Activated T-helper 1 cell treated with anti-CD3 and anti-CD28 coated beads, Interleukin-12 subunit alpha, Interleukin-12 subunit beta, Interleukin-2, Interleukin-4 antibody, amounts not matched to agents 30 ng/mL and 10 ng/mL and 1 ng/mL, durations not matched to agents 14 hours and 24 hours and 36 hours (primary cell): ENCODE measurements around the gene ADPRS. TPM values are rescaled to one million over a fixed set of nuclear protein-coding genes. Genes with fewer than 3 reads are reported as not detected.

Source experiments
- DNase-seq: peaks from one replicate; pipeline ENCODE4 v3.0.0; 2021; ENCODE audit warnings: low spot score
- H3K27ac Mint-ChIP-seq: one replicate; pipeline ENCODE4 v1.8.0; 2021; ENCODE audit warnings: mild to moderate bottlenecking, mixed read lengths
- H3K27me3 Mint-ChIP-seq: one replicate; pipeline ENCODE4 v1.8.0; 2022; ENCODE audit warnings: mild to moderate bottlenecking, moderate library complexity, mixed read lengths; ENCODE audit not compliant: insufficient read depth
- H3K36me3 Mint-ChIP-seq: one replicate; pipeline ENCODE4 v1.8.0; 2021; ENCODE audit warnings: low read depth, mixed read lengths
- H3K4me1 Mint-ChIP-seq: one replicate; pipeline ENCODE4 v1.8.0; 2021; ENCODE audit warnings: low read depth, mixed read lengths
- H3K4me3 Mint-ChIP-seq: one replicate; pipeline ENCODE4 v1.8.0; 2021; ENCODE audit warnings: mild to moderate bottlenecking, moderate library complexity, mixed read lengths
- H3K9me3 Mint-ChIP-seq: one replicate; pipeline ENCODE4 v1.8.0; 2021; ENCODE audit warnings: mixed read lengths
- intact Hi-C: fragments of 100-400 bp; cut with micrococcal nuclease; formaldehyde crosslinking; loops from one replicate; pipeline ENCODE4 v1.15.1; 2024
- total RNA-seq: library from RNA; stranded (reverse); gene quantifications from 2 replicates; pipeline ENCODE4 v1.2.3, GENCODE V29; 2022

ADPRS gene, protein sequence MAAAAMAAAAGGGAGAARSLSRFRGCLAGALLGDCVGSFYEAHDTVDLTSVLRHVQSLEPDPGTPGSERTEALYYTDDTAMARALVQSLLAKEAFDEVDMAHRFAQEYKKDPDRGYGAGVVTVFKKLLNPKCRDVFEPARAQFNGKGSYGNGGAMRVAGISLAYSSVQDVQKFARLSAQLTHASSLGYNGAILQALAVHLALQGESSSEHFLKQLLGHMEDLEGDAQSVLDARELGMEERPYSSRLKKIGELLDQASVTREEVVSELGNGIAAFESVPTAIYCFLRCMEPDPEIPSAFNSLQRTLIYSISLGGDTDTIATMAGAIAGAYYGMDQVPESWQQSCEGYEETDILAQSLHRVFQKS
- 32.6 and 33.6 TPM in 2 replicates for total RNA-seq

GRCh38 chr1:36088577-36089392 lies at the start of gene ADPRS:
ADPRS (plus strand) TSS chr1:36088892; CDS start chr1:36088905, 13 bp downstream.
- H3K27me3 Mint-ChIP-seq = peaks cover 7% of the 10 kb centered on the region
- H3K4me3 Mint-ChIP-seq = peak within 1 kb of the TSS; percentile 97
- peaks cover 20% of the 10 kb centered on the region for H3K4me1 Mint-ChIP-seq
- H3K9me3 Mint-ChIP-seq = no peaks in the 10 kb centered on the region
- peaks cover 26% of the 10 kb centered on the region for H3K36me3 Mint-ChIP-seq
- intact Hi-C loops = loop anchor here (1.0 to 5.0 kb wide), 8 partner anchors 61 to 362 kb away; partner anchors contain the start of genes AGO1, AGO3, LSM10 and OSCP1
- peak within 1 kb of the TSS; percentile 96 for H3K27ac Mint-ChIP-seq
- DNase-seq = peak; percentile 88

DNA sequence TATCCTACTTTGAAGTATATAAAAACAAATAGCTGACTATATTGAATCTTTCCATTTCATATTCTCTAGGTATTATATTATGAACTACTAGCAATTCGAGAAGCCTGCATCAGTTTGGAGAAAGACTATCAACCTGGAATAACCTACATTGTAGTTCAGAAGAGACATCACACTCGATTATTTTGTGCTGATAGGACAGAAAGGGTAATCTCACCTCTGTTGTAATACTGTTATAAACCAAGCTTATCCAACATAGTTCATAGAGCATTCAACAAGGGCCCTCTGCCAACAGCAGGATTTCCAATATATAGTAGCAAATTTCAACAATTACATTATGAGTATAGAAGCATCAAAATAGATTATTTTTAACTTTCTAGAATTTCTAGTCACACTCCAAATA lies 48.5 kb upstream of the ADPRS start:
- Mint-ChIP-seq H3K4me3 (no peak overlapping the region), H3K9me3 (no peaks in the 10 kb centered on the region), H3K4me1 (no peaks in the 10 kb centered on the region), H3K27ac (no peak overlapping the region), H3K27me3 (no peaks in the 10 kb centered on the region), H3K36me3 (peaks cover 7% of the 10 kb centered on the region)
- DNase-seq = no peak
- intact Hi-C loops = no loop called here

GRCh38 chr1:36051821-36052220 lies 36.9 kb upstream of the ADPRS start:
- Mint-ChIP-seq H3K27ac (no peak overlapping the region), H3K27me3 (no peaks in the 10 kb centered on the region), H3K36me3 (peaks cover 29% of the 10 kb centered on the region), H3K9me3 (peaks cover 5% of the 10 kb centered on the region), H3K4me1 (no peaks in the 10 kb centered on the region), H3K4me3 (no peak overlapping the region)
- intact Hi-C loops = no loop called here
- no peak for DNase-seq

GRCh38 chr1:36053978-36054377 lies 34.7 kb upstream of the ADPRS start:
- no peaks in the 10 kb centered on the region for H3K4me1 Mint-ChIP-seq
- H3K36me3 Mint-ChIP-seq = peaks cover 12% of the 10 kb centered on the region
- no peaks in the 10 kb centered on the region for H3K9me3 Mint-ChIP-seq
- no peak for DNase-seq
- H3K4me3 Mint-ChIP-seq = no peak overlapping the region
- intact Hi-C loops = no loop called here
- no peak overlapping the region for H3K27ac Mint-ChIP-seq
- no peaks in the 10 kb centered on the region for H3K27me3 Mint-ChIP-seq

DNA sequence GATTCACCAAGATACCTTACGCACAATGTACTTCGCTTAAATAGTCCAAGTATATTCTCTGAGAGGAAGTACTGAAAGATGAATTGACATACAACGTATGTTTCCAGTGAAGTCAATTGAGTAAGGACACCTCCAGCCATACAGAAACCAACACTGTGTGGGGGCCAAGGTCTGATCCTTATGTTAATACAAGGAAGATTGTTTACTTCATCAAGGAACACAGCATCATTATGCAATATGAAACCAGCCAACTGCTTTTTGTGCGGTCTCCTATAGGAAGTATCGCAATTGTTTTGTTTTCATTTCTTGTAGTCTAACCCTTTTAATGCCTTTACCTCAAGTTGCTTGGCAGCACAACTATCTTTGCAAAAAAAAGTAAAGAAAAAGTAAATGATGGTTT lies 33.0 kb upstream of the ADPRS start:
- no peak overlapping the region for H3K4me3 Mint-ChIP-seq
- intact Hi-C loops = no loop called here

DNA sequence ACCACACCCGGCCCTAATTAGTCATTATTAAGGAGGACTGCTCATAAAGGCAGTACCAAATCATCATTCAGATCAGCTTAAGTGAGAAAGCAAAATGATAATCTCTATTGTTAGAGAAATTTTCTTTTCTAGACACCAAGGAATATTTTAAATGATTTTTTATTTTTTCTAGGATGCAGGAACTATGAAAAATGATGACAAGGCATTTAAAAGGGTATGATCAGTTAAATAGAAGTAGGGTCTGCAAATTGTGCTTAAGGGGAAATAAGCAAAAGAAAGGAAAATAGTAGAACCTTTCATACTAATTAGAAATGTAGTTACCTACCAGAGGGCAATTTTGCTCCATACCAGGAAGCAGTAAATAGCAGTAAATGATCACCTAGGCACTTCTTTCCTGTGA lies 26.4 kb upstream of the ADPRS start:
- Mint-ChIP-seq H3K4me3 (no peak overlapping the region), H3K9me3 (no peaks in the 10 kb centered on the region), H3K36me3 (no peaks in the 10 kb centered on the region), H3K27me3 (no peaks in the 10 kb centered on the region), H3K4me1 (no peaks in the 10 kb centered on the region), H3K27ac (no peak overlapping the region)
- intact Hi-C loops = no loop called here
- no peak for DNase-seq

More for the DNA sequence above, 33.0 kb upstream of the ADPRS start:
- DNase-seq = no peak
- Mint-ChIP-seq H3K27me3 (no peaks in the 10 kb centered on the region), H3K27ac (no peak overlapping the region), H3K36me3 (peaks cover 7% of the 10 kb centered on the region), H3K9me3 (no peaks in the 10 kb centered on the region), H3K4me1 (no peaks in the 10 kb centered on the region)

DNA sequence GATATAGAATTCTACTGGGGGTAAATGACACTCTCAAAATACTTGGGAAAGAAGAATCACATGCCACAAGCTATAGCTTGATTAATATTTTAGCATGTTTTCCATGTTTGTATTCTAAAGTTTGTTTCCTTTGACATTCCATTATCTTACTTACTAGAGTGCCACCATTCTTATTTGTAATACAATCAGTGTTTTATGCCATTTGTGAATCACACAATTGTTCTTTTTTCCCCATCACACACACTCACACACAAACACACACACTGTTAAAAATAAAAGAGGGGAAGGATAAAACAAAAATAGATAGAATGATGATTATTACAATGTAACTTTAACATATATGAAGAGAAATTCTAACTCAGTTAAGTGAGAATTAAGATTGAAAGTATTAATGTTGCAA lies 20.8 kb upstream of the ADPRS start:
- DNase-seq = no peak
- Mint-ChIP-seq H3K27me3 (no peaks in the 10 kb centered on the region), H3K4me1 (no peaks in the 10 kb centered on the region), H3K27ac (no peak overlapping the region), H3K36me3 (no peaks in the 10 kb centered on the region), H3K4me3 (no peak overlapping the region), H3K9me3 (no peaks in the 10 kb centered on the region)
- intact Hi-C loops = no loop called here

GRCh38 chr1:36068866-36069265 lies 19.8 kb upstream of the ADPRS start:
- no peaks in the 10 kb centered on the region for H3K27me3 Mint-ChIP-seq
- DNase-seq = no peak
- H3K4me1 Mint-ChIP-seq = no peaks in the 10 kb centered on the region
- no peaks in the 10 kb centered on the region for H3K36me3 Mint-ChIP-seq
- H3K27ac Mint-ChIP-seq = no peak overlapping the region
- H3K9me3 Mint-ChIP-seq = no peaks in the 10 kb centered on the region
- intact Hi-C loops = no loop called here
- no peak overlapping the region for H3K4me3 Mint-ChIP-seq

DNA sequence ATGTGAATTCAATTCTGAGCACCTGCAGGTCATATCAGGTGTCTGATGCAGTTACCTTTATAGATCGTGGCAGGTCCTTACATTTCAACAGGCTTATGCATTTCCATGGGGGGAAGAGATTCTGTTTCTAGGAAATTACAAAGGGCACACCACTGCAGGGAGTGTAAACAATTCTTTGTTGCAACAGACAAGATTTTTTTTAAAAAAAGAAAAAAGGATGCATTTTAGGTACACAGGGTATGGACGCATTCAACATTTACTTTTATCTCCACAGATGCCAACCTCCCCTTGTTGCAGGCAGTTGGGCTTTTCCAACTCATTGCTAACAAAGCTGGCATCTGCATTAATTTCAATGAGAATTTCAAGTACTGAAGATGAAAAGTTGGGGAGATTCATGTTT lies 18.3 kb upstream of the ADPRS start:
- Mint-ChIP-seq H3K36me3 (no peaks in the 10 kb centered on the region), H3K9me3 (no peaks in the 10 kb centered on the region), H3K27me3 (no peaks in the 10 kb centered on the region), H3K27ac (no peak overlapping the region), H3K4me3 (no peak overlapping the region), H3K4me1 (no peaks in the 10 kb centered on the region)
- DNase-seq = no peak
- intact Hi-C loops = no loop called here

- H3K9me3 Mint-ChIP-seq = no peaks in the 10 kb centered on the region
- H3K4me1 Mint-ChIP-seq = no peaks in the 10 kb centered on the region
- no peak overlapping the region for H3K4me3 Mint-ChIP-seq
- no peaks in the 10 kb centered on the region for H3K36me3 Mint-ChIP-seq
- H3K27ac Mint-ChIP-seq = no peak overlapping the region
- DNase-seq = no peak
- intact Hi-C loops = no loop called here
- peaks cover 11% of the 10 kb centered on the region for H3K27me3 Mint-ChIP-seq
These were observed 11.6 kb upstream of the ADPRS start for GRCh38 chr1:36076979-36077573.

DNA sequence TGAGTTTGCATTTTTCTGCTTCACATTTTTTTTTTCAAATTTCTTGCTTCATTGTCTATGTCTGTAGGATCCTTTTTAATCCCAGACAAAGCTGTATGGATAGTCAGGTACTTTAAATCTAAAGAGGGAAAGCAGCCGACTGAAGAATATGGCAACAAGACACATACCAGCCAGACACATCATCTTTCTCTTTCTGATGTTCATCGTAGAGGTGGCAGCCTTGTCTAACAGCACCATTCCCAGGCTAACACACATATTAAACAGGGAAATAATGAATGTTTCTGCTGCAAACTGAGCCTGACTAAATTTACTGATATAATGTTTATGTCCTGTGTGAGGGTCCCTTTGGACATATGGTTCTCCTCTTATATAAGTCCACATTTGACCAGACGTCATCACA lies 8.5 kb upstream of the ADPRS start:
- Mint-ChIP-seq H3K27ac (no peak overlapping the region), H3K4me3 (no peak overlapping the region), H3K4me1 (no peaks in the 10 kb centered on the region), H3K36me3 (no peaks in the 10 kb centered on the region), H3K27me3 (peaks cover 24% of the 10 kb centered on the region), H3K9me3 (no peaks in the 10 kb centered on the region)
- intact Hi-C loops = no loop called here
- no peak for DNase-seq

GRCh38 chr1:36080801-36081200 lies 7.9 kb upstream of the ADPRS start:
- DNase-seq = no peak
- intact Hi-C loops = no loop called here
- no peak overlapping the region for H3K27ac Mint-ChIP-seq

GRCh38 chr1:36081926-36082485 lies 6.7 kb upstream of the ADPRS start:
- Mint-ChIP-seq H3K9me3 (no peaks in the 10 kb centered on the region), H3K36me3 (no peaks in the 10 kb centered on the region), H3K4me1 (no peaks in the 10 kb centered on the region), H3K27me3 (peaks cover 28% of the 10 kb centered on the region), H3K4me3 (no peak overlapping the region), H3K27ac (no peak overlapping the region)
- no peak for DNase-seq
- intact Hi-C loops = no loop called here

More at GRCh38 chr1:36080801-36081200, 7.9 kb upstream of the ADPRS start:
- no peaks in the 10 kb centered on the region for H3K36me3 Mint-ChIP-seq
- no peaks in the 10 kb centered on the region for H3K9me3 Mint-ChIP-seq
- peaks cover 24% of the 10 kb centered on the region for H3K27me3 Mint-ChIP-seq
- no peak overlapping the region for H3K4me3 Mint-ChIP-seq
- H3K4me1 Mint-ChIP-seq = no peaks in the 10 kb centered on the region
